Measurements from ENCODE around the gene PFKL. TPM values are rescaled to one million over a fixed set of nuclear protein-coding genes. Genes with fewer than 3 reads are reported as not detected.
A peak's percentile ranks its signal among the peaks of the same experiment; 100 is the strongest.

The PFKL gene
- total RNA-seq, 1 donor from 2014 or later, result 135 TPM

- Mint-ChIP-seq H3K36me3 (no peaks in the 10 kb centered on the region), H3K27ac (no peak overlapping the region), H3K4me3 (no peak overlapping the region), H3K4me1 (ENCODE audit: unreplicated experiment) (peaks cover 3% of the 10 kb centered on the region), H3K9me3 (no peaks in the 10 kb centered on the region), H3K27me3 (no peaks in the 10 kb centered on the region)
- TF ChIP-seq CTCF (conservative IDR thresholded peaks at IDR 0.05), result no peak
- no peak for DNase-seq (ENCODE audit: extremely low spot score, unreplicated experiment)
Measured at GRCh38 chr21:44345495-44345894, 45.6 kb downstream of the PFKL start.

DNA sequence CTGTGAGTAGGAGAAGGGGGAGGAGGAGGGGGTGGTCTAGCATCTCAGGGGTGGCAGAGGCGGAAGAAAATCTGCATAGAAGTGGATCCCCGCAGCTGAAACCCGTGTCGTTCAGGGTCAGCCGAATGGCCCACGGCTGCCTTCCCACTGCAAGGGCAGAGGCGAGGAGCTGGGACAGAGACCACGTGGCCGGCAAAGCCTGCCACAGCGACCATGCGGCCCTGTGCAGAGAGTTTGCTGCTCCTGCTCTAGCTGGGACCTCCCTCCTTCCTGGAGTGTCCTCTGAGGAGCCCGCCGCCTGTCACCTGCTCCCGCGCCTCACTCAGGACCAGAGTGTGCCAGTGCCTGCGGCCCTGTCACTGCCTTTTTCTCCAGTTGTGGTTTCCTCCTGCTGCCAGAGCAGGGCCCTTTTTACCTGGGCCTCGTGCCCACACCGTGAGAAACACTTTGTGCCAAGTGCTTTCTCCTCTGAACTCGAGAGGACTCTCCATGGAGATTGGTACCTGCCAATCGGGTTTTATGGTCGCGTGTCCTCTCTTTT is 48.1 kb downstream of the PFKL start:
- H3K4me1 Mint-ChIP-seq (ENCODE audit: unreplicated experiment), result no peaks in the 10 kb centered on the region
- no peaks in the 10 kb centered on the region for H3K9me3 Mint-ChIP-seq
- H3K4me3 Mint-ChIP-seq, result no peak overlapping the region
- H3K36me3 Mint-ChIP-seq, result no peaks in the 10 kb centered on the region
- H3K27me3 Mint-ChIP-seq, result no peaks in the 10 kb centered on the region
- TF ChIP-seq CTCF (conservative IDR thresholded peaks at IDR 0.05), result no peak
- H3K27ac Mint-ChIP-seq, result no peak overlapping the region
- DNase-seq (ENCODE audit: extremely low spot score, unreplicated experiment), result peak; percentile 66

- Mint-ChIP-seq H3K9me3 (no peaks in the 10 kb centered on the region), H3K4me3 (no peak overlapping the region), H3K27me3 (no peaks in the 10 kb centered on the region), H3K27ac (no peak overlapping the region), H3K36me3 (no peaks in the 10 kb centered on the region), H3K4me1 (ENCODE audit: unreplicated experiment) (no peaks in the 10 kb centered on the region)
- DNase-seq (ENCODE audit: extremely low spot score, unreplicated experiment), result peak; percentile 66
- no peak for TF ChIP-seq CTCF (conservative IDR thresholded peaks at IDR 0.05)
Measured at GRCh38 chr21:44348861-44349260, 49.0 kb downstream of the PFKL start.

- Mint-ChIP-seq H3K4me1 (ENCODE audit: unreplicated experiment) (no peaks in the 10 kb centered on the region), H3K27me3 (peaks cover 5% of the 10 kb centered on the region)
- TF ChIP-seq CTCF (conservative IDR thresholded peaks at IDR 0.05), result no peak
Measured at GRCh38 chr21:44349416-44349846, 49.6 kb downstream of the PFKL start.

DNA sequence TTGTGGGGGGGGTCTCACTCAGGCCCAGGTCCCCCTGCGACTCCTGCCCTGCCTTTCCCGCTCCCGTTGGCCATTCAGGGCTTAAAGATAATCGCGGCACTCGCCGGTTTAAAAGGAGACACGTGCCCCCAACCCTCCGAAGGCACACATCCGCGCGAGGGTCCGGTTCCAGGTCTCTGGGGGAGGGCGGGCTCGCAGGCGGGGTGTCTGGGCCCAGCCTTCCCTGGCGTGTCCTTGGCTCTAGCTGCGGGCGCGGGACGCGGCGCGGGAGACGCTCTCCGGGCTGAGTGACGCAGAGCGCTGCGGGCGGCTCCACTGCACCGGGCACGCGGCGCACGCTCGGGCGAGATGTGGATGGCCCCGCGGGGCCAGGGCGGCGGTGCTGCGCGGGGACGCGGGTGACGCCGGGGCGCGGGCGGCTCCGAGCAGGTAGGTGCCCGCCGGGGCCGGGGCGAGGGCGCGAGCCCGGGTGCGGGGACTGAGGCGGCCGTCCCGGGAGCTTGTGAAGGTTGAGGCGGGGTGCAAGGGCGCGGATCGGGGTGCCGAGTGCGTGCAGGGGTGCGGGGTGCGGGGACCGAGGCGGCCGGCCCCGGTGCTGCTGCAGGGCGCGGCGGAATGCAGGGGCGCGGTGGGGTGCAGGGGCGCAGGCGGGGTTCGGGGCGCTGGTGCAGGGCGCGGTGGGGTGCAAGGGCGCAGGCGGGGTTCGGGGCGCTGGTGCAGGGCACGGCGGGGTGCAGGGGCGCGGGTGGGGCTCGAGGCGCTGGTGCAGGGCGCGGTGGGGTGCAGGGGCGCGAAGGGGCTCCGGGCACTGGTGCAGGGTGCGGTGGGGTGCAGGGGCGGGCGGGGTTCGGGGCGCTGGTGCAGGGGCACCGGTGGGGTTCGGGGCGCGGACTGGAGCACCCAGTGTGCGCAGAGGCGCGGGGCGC is 50.3 kb downstream of the PFKL start:
- Mint-ChIP-seq H3K4me1 (ENCODE audit: unreplicated experiment) (no peaks in the 10 kb centered on the region), H3K27ac (no peak overlapping the region), H3K36me3 (no peaks in the 10 kb centered on the region), H3K4me3 (no peak overlapping the region), H3K9me3 (no peaks in the 10 kb centered on the region), H3K27me3 (peaks cover 8% of the 10 kb centered on the region)
- TF ChIP-seq CTCF (conservative IDR thresholded peaks at IDR 0.05), result no peak
- peak; percentile 69 for DNase-seq (ENCODE audit: extremely low spot score, unreplicated experiment)

More at GRCh38 chr21:44349416-44349846, 49.6 kb downstream of the PFKL start:
- Mint-ChIP-seq H3K9me3 (no peaks in the 10 kb centered on the region), H3K27ac (no peak overlapping the region), H3K4me3 (no peak overlapping the region), H3K36me3 (no peaks in the 10 kb centered on the region)
- peak; percentile 55 for DNase-seq (ENCODE audit: extremely low spot score, unreplicated experiment)
